RPMI7951 (cell line): ENCODE measurements around the gene ALAS1. TPM values are rescaled to one million over a fixed set of nuclear protein-coding genes. Genes with fewer than 3 reads are reported as not detected.
"Not testable (repeated sequence)": the region's sequence is repeated elsewhere in the genome, so short reads cannot be mapped to it uniquely, and the experiment has no call there.

ENCODE experiments used
- DNase-seq: peaks from one replicate; pipeline ENCODE4 v3.0.0-alpha.2; 2012; ENCODE audit warnings: low read depth
- total RNA-seq: library from RNA; depleted of rRNA; stranded (reverse); fragments of >200 nt; shearing (Covaris generic); gene quantifications from 2 replicates; pipeline ENCODE4 v1.2.3, GENCODE V29; 2014; rRNA removed

ALAS1 gene
- 32.0 and 37.6 TPM in 2 replicates for total RNA-seq

DNA sequence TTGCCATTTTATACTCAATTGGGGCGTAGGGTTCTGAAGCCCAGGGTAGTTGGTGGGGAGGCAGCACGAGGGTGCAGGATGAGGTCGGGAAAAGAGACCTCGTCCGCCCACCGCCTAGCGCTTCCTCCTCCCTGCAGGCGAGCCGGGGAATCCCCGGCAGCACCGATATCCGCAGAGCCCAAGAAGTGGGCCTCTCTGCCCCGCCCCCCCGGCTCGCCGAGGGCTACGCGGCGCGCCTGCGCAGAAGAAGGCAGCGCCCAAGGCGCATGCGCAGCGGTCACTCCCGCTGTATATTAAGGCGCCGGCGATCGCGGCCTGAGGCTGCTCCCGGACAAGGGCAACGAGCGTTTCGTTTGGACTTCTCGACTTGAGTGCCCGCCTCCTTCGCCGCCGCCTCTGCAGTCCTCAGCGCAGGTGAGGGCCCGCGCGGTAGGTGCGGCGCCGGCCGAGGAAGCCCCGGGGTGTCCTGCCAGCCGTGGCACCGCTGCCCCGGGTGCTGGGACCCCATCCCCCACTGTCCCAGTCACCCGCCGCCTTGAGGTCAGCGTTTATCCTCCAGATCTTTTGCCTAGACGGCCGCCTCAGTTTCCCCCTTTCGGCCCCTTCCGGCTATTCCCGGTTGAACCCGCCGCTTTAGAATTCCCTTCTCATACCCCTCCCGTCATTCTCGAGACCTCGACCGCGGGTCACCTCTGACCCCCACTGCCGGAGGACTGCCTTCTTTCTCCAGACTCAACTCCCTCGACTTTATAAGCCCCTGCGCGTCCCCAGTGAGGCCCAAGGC is at the start of gene ALAS1:
Gene ALAS1, plus strand, starts transcription at position 319 of the 784 bp plus-strand sequence. CDS start 1,082 bp downstream, outside the sequence.
- DNase-seq = peak; percentile 86

- no peak for DNase-seq
These were observed 48.9 kb upstream of the ALAS1 start for GRCh38 chr3:52149021-52149420.

DNA sequence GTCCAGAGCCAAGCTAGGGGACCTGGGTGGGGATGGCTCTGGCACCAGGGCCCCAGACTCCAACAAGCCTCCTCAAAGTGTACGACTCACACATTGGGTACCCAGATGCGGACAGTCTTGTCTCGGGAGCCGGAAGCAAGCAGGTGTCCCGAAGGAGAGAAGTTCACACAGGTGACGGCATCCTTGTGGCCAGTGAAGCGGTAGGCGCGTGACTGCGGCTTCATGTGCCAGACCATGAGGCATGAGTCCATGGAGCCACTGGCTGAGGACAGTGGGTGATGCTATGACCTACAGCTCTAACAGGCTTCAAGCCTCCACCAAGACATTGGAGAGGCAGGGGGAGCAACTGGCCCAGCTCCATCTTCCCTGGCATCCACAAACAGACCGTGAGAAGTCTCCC is 48.2 kb upstream of the ALAS1 start:
- no peak for DNase-seq

DNA sequence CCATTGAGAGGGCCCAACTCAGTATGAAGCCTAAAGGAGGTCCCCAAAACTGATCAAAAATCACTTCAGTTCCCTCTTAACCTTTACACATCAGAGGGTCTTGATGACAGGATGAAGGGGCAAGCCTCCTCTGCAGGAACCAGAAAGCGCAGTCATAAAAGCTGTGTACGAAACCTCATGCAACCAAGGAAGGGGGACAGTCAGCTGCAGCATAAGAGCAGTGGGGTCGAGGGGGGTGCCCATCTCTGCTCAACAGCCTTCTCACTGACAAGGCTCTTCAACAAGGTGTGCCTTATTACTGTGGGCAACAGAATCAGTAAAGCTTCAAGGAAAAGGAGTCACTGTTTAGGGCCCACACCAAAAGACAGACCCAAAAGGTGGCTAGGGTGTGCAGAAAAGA is 47.6 kb upstream of the ALAS1 start:
- DNase-seq = no peak

DNA sequence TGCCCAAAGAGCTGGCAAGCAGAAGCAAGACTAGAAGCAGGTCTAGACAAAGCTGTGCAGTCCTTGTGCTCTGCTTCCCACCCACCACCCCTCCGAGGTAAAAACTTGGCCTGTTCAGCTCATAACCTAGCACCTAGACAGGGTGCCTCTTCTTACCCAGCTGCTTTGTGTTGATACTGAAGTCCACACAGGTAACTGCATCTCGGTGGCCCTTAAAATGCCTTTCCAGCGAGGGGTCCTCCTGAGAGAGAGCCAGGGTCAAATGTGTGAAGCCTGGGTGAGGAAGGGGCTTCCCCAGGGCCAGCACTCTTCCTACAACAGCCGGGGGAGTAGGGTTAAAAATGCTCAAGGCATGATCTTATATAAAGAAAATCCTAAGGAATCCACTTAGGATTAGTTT is 47.1 kb upstream of the ALAS1 start:
- DNase-seq = no peak

DNA sequence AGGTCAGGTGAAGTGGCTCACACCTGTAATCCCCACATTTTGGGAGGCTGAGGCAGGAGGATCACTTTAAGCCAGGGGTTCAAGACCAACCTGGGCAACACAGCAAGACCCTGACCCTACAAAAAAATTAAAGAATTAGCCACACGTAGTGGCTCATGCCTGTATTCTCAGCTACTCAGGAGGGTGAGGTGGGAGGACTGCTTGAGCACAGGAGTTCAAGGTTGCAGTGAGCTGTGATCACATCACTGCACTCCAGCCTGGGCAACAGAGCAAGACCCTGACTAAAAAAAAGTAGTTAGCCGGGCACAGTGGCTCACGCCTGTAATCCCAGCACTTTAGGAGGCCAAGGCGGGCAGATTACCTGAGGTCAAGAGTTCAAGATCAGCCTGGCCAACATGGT is 46.0 kb upstream of the ALAS1 start:
- not testable (repeated sequence) for DNase-seq

GRCh38 chr3:52153389-52154096 is 44.4 kb upstream of the ALAS1 start:
- DNase-seq = peak; percentile 66

GRCh38 chr3:52154135-52155094 is 43.5 kb upstream of the ALAS1 start, which contains the start of gene POC1A:
POC1A (minus strand) TSS chr3:52154423; CDS start chr3:52154372, 51 bp downstream.
- DNase-seq = peak; percentile 99

GRCh38 chr3:52155912-52156311 is 42.0 kb upstream of the ALAS1 start:
- no peak for DNase-seq

GRCh38 chr3:52159503-52159902 is 38.5 kb upstream of the ALAS1 start:
- DNase-seq = no peak

DNA sequence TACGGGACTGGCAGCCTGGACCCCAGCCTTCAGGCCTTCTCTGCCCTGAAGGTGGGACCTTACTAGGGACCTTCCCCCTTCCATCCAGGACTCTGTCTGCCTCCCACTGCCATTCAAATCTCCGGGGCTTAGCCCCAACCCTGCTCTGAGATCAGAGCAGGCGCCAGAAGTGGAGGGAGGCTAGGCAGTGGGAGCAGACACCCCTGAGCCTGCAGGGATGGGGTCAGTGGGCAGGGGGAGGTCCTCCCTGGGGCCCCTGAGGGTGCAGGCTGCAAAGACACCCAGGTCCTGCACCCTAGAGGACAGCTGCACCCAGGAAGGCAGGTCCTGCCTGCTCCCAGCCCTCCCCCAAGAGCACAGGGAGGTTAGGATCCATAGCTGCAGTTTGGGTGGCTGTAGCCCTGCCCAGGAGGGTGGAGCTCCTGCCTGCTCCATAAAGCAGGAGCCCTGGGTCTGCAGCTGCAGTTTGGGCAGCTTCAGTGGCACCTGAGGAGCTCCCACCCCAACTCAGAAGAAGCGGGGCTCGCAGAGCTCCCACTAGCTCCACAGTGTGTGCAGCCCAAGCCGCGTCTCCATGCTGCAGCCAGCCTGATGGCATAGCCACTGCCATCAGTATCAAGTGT is 35.6 kb upstream of the ALAS1 start:
- no peak for DNase-seq

- no peak for DNase-seq
These were observed 30.7 kb upstream of the ALAS1 start for GRCh38 chr3:52167240-52167639.

GRCh38 chr3:52170217-52170616 is 27.7 kb upstream of the ALAS1 start:
- not testable (repeated sequence) for DNase-seq

DNA sequence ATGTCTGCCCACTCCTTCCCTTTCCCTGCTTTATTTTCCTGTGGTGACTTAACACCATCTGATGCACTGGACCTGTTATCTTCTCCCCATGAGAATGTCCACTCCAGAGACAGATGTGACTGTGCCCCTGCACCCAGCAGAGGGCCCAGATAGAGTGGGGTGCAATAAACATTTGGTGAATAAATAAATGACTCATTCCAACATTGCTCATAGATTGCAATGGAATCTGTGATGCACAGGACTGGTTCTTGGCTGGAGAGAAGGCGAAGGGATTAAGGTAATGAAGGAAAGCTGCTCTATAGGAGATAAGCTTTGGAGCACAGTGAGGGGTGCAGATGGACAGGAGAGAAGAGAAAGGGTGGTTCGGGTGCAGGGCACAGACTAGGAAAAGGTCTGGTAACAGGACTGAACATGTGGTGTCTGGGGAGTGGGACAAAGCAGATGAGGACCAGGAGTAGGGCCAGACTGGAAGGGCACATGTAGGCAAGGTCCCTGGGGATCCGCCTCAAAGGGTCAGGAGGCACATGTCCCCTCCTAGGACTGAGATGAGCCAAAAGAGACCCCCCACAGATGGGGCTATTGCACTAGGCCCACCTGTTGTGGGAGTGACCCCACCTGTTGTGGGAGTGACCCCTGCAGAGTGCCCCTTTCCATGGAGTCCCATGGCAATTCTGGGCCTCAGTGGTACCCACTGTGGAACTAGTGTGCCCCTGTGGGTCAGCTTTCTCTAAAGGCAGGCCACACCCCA is 26.3 kb upstream of the ALAS1 start:
- peak; percentile 37 for DNase-seq

DNA sequence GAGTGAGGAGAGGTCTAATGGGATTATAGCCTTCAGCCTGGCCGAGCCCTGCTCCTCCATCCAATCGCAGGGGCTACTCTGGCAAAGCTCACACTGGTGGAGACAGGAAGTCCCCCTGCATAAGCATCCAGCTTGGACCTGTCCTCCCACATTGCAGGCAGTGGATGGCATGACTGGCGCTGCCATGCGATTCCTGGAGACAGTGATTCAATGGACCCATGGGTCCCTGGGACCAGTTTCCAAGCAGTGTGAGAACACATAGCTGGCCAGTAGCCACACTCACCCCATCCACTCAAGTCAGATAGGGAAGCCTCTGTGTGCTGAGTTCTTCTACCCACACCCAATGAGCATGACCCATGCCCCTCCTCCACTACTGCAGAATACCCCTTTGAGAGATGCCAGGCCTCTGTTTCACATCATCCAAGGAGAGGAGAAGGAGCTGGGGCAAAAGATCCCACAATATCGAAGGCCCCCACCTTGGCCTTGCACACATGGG is 25.6 kb upstream of the ALAS1 start:
- no peak for DNase-seq

DNA sequence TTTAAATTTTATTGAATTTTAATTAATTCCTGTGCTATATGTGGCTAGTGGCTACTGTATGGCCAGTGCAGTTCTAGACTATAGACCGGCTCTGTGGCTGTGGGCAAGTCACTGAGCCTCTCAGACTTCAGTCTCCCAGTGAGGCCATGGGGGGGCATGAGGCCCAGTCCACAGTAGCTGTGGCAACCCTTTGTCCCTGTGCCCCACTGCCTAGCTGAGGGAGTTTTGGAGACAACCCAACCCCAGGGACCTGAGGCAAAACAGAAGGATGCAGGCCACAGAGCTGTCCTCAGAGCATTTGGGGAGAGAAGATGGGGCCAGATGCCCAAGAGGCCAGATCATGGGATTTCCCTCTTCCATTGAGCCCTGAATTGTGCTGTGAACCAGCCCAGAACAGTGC is 24.9 kb upstream of the ALAS1 start:
- no peak for DNase-seq

GRCh38 chr3:52174896-52175295 is 23.1 kb upstream of the ALAS1 start:
- no peak for DNase-seq

DNA sequence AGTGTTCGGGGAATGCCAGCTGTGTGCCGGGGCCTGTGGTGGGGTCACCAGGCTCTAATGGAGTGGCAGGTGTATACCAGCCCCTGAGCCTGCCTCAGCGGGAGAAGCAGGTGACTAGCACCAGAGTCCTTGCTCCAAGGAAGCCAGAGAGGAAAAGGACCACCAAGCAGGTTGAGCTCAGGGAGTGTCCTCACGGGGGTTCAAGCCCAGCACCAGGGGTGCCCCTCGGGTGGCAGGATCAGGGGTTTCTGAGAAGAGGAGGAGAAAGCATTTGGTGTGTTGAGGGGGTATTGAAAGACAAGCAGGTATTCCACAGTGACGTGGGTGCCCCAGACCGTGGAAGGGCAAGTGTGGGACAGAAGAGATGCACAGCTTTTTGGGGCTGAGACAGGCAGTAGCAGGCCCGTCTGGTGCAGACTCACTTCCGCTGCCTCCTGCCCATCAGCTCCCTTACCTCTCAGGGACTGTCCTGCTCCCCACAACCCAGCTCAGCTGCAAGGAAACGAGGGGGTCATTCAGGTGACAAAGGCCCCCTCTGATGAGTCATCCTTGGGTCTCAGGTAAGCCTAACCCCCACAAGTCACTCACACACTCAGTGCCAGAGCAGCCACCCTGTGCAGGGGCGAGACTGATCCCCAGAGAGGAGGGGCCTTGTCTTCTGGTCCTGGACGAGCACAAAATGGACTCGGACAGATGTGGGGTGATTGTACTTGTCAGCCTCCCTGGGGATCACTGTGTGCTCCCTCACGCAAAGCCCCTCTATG is 22.4 kb upstream of the ALAS1 start:
- DNase-seq = no peak

DNA sequence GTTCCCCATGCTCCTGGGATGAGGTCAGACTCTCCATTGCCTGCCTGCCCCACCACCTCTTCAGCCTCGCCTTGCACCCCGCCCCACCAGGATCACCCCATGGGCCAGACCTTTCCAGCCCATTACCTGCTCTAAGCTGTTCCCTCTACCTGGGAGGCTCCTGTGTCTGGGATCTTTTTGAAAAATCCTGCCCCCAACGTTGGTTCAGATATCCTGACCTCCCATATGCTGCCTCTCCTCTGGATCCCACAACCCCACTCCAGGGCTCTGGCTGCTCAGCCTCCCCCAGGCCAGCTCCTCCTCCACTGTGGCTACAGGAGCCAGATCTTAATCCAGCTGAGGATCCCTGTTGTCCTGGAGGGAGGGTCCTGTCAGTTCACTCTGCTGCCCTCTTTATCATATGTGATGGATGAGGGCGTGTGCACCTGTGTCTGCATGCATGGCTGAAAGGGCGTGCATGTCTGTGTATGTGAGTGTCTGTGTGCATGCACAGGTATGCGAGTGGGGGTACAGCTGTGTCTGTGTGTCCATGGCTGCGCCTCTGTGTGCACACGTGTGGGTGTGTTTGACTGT is 21.7 kb upstream of the ALAS1 start:
- no peak for DNase-seq
